Hepatic stellate cell (primary cell): Measurements from ENCODE around the gene MUC5B.
"Not testable (repeated sequence)": the region's sequence is repeated elsewhere in the genome, so short reads cannot be mapped to it uniquely, and the experiment has no call there.

ENCODE experiments used
- DNase-seq: peaks from one replicate; pipeline ENCODE4 v3.0.0; 2011; ENCODE audit warnings: low spot score

Gene MUC5B

GRCh38 chr11:1202776-1203504 is 19.9 kb upstream of the MUC5B start:
- peak; percentile 85 for DNase-seq

- DNase-seq: no peak
These were observed 19.2 kb upstream of the MUC5B start for GRCh38 chr11:1203505-1204271.

GRCh38 chr11:1204381-1205101 is 18.3 kb upstream of the MUC5B start:
- DNase-seq: no peak

GRCh38 chr11:1205121-1205986 is 17.5 kb upstream of the MUC5B start:
- DNase-seq: no peak

GRCh38 chr11:1205987-1206331 is 16.9 kb upstream of the MUC5B start:
- no peak for DNase-seq

- no peak for DNase-seq
These were observed 16.2 kb upstream of the MUC5B start for GRCh38 chr11:1206391-1207271.

GRCh38 chr11:1207401-1208143 is 15.3 kb upstream of the MUC5B start:
- no peak for DNase-seq

- DNase-seq: no peak
These were observed 14.8 kb upstream of the MUC5B start for GRCh38 chr11:1208144-1208393.

- no peak for DNase-seq
These were observed 14.2 kb upstream of the MUC5B start for GRCh38 chr11:1208394-1209261.

- DNase-seq: no peak
These were observed 13.4 kb upstream of the MUC5B start for GRCh38 chr11:1209371-1210057.

GRCh38 chr11:1211838-1212237 is 11.0 kb upstream of the MUC5B start:
- no peak for DNase-seq

- not testable (repeated sequence) for DNase-seq
These were observed 7.0 kb upstream of the MUC5B start for GRCh38 chr11:1215826-1216225.

- no peak for DNase-seq
These were observed 5.7 kb upstream of the MUC5B start for GRCh38 chr11:1217151-1217550.

- no peak for DNase-seq
These were observed 4.5 kb upstream of the MUC5B start for GRCh38 chr11:1218256-1218787.

- no peak for DNase-seq
These were observed 3.9 kb upstream of the MUC5B start for GRCh38 chr11:1218788-1219445.

GRCh38 chr11:1219446-1219833 is 3.4 kb upstream of the MUC5B start:
- no peak for DNase-seq

GRCh38 chr11:1219834-1220815 is 2.7 kb upstream of the MUC5B start:
- DNase-seq: no peak
